Activated CD4-positive, alpha-beta T cell treated with anti-CD3 and anti-CD28 coated beads, Interleukin-10, Interleukin-2, amounts not matched to agents 100 ng/mL and 50 ng/mL, durations not matched to agents 16 hours and 8 hours (primary cell): ENCODE measurements around the gene COL4A3.
"Not testable (repeated sequence)": the region's sequence is repeated elsewhere in the genome, so short reads cannot be mapped to it uniquely, and the experiment has no call there.

Experiments used
- DNase-seq: peaks from one replicate; pipeline ENCODE4 v3.0.0-alpha.2; 2020

Gene COL4A3

DNA sequence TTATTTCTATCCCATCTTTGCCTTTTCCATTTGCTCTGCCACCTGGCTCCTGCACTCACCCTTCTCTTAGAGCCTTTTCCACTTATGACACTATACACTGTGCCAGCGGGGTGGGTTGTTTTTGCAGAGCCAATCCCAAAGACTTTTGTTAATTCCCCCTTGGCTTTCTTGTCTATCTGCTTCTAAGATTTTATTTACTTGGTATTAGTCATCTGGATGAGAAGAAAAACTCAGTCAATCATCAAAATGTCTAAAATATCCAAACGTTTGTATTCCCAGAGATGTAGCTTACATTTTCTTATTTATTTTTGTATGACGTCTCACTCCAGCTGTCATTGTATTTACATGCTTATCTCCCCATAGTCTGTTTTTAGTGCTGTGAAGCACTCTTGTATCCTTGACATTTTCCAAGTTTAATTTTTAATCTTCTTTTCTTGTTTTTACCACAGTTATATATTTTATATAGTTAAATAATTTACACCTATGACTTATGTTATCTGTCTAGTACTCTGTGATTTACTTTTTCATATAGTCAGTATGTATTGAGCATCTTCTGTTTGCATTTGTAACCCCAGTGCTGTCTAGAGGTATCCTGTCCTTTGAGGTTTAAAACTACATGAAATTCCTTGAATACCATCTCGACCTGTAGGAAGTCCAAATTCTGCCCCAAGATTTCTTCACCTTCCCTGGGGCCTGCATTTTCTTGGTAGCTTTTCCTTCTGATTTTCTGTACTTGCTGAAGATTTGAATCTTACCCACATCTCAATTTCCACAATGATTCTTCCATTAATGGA lies 55.1 kb downstream of the COL4A3 start:
- no peak for DNase-seq

DNA sequence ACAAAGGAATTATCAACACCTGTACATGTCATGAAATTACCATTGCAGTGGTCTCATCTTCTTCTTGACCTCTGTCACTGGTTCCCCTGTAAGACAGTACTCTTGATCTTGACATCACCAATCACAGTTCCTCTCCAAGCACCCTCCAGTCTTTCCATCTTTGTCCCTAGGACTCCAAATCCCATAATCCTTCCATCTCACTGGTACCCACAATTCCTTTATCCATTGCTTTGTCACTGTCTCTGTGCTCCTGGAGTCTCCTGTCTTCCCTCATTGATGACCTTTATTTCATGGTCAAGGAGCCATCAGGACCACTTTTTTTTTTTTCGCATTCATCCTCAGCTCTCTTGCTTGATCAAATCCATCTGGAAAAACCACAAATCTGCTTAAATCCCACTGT lies 56.7 kb downstream of the COL4A3 start:
- DNase-seq = no peak

- DNase-seq = no peak
Observed at GRCh38 chr2:227222292-227222691, 57.9 kb downstream of the COL4A3 start.

DNA sequence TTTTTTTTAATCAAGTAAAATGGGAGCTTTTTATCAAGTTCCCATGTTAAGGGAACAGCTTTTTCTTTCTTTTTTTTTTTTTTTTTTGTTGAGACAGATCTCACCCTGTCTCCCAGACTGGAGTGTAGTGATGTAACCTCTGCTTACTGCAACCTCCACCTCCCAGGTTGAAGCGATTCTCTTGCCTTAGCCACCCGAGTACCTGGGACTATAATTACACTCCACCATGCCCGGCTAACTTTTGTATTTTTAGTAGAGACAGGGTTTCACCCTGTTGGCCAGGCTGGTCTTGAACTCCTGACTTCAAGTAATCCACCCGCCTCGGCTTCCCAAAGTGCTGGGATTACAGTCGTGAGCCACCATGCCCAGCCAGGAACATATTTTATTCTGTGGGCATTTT lies 61.2 kb downstream of the COL4A3 start:
- DNase-seq = not testable (repeated sequence)

GRCh38 chr2:227228061-227228667 lies 63.7 kb downstream of the COL4A3 start:
- DNase-seq = no peak

GRCh38 chr2:227230151-227230550 lies 65.7 kb downstream of the COL4A3 start:
- no peak for DNase-seq

GRCh38 chr2:227234429-227234828 lies 70.0 kb downstream of the COL4A3 start:
- no peak for DNase-seq

- no peak for DNase-seq
Observed at GRCh38 chr2:227237786-227238185, 73.4 kb downstream of the COL4A3 start.

DNA sequence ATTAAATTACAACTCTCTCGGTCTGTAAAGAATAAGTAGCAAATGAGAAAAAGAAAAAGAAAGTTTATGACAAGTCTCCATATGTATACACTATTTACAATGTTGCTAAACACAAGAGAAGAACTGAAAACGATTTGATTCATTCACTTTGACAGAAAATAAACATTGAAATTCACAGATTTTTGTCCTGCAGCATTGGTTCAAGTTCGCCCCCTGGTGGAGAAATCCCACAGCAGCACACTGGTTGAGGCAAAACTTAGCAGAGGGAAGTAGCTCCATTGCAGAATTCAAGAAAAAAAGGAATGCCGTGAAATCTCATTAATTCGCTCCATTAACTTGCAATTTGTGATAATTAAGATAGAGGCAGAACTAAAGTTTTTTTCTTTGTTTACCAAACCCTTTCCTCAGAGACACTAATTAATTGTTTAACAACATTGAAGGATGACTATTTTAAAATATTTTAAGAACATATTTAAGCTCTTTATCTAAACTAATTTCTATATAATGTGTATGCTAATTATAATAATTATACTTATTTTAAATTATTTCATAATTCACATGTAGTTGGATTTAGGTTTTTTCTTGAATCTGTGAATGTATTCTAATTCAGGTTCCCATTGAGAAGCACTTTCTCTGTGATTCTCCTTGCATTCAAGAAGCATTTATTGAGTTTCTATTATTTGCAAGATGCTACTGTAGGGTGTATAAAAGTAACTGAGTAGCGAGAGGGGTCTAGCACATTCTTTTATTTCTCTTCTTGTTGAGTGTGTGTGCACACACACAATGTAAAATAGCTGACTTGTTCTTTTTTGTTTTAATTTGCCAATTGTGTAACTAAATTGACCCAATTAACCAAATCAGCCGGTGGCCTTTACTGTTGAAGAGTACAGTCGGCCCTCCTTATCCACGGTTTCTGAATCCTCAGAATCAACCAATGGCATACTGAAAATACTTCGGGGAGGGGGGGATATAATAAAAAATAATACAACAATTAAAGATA lies 74.1 kb downstream of the COL4A3 start:
- peak; percentile 63 for DNase-seq

GRCh38 chr2:227241005-227241404 lies 76.6 kb downstream of the COL4A3 start:
- DNase-seq = no peak

DNA sequence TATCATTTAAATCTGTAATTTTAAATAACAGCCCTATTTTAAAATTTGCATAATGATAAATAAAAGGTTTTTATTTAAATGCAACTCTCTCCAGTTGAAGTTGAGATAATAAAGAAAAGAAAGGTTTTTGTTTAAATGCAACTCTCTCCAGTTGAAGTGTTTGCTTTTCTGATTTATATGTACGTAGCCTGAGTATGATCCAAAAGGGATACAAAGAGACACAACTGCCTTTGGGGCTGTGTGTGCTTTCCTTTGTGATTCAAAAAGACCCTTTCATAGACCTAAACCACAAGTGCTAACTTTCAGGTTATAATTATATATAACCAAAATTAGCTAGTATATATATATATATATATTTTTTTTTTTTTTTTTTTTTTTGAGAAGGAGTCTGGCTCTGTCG lies 84.5 kb downstream of the COL4A3 start:
- no peak for DNase-seq

DNA sequence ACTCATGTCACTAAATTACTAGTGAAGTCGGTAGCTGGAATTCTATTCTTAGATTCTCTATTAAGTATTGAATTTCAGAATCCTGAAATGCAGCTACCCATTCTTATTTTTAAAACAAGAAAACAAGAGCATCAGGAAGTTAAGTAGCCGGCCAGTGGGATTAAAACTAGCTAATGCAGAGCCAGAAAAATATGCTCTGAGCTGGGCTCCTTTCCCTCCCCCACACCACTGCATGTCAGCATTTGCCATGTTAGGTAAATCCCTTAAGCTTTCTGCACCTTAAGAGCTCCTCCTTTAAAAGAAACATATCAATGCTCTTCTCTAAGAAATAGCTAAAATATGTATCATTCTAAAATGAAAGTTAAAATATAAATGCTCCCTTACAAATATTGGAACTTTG lies 88.4 kb downstream of the COL4A3 start:
- DNase-seq = no peak

DNA sequence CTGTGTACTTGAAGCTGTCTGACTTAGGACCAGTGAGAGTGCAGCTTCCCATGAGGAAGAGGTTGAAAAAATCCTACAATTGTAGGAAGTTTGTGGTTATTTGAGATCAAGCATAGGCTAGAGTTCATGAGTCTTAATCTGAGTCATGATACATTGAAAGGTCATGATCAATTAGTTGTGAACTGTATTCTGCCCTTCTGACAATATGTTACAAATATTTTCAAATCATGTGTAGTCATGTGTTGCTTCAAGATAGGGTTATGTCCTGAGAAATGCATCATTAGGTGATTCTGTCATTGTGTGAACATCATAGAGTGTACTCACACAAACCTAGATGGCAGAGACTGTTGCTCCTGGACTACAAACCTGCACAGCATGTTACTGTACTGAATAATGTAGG lies 92.2 kb downstream of the COL4A3 start:
- DNase-seq = no peak

DNA sequence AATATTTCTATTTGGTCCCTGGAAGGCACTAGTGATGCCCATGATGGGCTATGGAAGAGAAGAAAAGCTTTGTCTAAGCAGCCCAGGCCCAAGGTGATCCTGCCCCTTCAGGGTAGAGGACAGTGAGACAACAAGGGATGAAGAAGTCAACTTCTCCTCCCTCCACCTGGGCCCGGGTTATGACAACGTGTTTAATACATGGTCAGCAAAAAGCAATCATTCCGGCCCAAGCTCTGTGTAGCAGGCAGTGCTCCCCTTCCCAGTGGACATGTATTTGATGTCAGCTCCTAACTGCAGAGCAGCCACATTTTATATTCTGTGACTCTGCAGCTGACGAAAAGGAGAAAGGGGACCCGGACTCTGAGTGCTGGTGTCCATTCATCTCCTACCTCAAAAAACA lies 93.4 kb downstream of the COL4A3 start:
- DNase-seq = no peak

DNA sequence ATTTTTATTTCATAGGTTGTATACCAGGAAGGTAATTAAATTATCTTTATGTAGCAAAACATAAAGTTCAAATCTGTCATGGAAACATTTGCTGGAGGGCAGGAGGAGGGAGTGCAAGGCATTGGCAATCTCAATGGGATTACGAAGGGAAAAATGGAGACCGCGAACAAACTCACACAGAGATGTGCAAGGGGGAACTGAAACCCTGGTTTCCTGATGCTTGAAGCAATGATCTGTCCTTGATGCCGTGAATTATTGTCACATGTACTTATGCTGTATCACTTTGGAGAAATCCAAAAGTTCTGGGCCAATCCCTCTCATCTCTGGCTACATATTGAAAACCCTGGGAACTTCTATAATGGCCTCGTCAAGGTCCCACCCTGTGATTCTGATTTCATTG lies 95.6 kb downstream of the COL4A3 start:
- DNase-seq = no peak

GRCh38 chr2:227267410-227268115 lies 103.1 kb downstream of the COL4A3 start:
- DNase-seq = no peak

- DNase-seq = no peak
Observed at GRCh38 chr2:227280895-227281294, 116.5 kb downstream of the COL4A3 start.

DNA sequence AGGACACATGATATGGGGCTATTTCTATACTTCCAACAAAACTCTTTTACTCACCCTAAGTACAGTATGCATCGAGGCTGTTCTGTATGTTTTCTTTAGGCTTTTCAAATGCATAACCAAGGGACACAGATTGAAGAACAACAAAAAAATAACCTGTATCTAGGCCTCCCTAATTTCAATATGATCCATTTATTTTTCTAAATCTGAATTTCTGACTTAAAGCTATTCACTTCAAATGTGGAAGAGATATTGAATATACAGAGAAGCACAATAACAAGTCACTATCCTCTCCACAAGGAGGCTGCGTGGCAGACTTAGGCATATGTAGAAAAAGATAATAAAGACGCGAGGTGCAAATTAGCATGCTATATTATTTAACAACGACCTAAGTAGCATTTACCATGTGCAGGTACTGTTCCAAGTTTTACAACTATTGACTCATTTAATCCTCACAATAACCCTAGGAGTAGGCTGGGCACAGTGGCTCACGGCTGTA lies 121.4 kb downstream of the COL4A3 start:
- no peak for DNase-seq

DNA sequence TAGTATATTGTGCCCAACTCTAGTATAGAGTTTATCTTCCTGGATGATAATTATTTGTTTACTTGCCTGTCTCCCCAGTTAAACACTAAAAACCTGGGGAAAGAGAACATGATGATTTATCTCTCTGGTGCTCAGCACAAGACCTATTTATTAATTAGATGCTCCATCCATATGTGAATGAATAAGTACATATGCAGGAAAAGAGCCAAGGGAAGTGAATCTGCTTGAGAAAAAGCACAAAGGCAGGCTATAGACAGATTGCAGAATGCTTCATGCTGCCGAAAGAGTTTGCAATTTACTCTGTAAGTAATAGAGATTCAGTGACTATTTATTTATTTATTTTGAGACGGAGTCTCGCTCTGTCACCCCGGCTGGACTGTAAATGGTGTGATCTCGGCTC lies 123.3 kb downstream of the COL4A3 start:
- no peak for DNase-seq

DNA sequence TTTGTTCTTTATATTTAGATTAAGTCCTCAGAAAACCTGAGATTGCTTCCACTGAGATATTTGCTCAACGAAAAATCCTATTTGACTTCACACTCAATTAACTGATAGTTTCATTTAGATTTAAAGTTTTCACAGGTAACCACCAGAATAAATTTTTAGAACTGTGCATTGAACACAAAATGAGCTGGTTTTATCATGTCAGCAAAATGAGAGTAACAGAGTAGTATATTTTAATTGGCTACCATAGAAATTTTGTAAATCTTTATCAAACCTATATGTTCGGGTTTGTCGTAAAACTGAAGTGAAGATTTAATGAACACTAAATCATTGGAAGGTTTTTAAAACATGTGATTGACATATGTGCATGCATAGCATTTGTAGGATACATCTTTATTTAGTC lies 127.9 kb downstream of the COL4A3 start:
- no peak for DNase-seq

DNA sequence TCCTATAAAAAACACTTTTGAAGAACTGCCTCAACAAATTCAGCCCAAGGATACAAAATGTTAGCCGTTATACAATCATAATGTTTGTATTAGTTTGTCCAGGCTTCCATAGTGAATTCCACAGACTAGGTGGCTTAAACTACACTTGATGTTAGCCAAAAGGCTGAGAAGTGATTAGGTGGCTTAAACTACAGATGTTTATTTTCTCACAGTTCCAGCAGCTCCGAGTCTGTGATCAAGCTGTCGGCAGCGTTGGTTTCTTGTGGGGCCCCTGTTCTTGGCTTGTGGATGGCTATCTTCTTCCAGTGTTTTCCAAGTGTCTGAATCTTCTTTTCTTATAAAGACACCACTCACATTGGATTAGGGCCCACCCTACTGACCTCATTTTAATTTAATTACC lies 129.1 kb downstream of the COL4A3 start:
- DNase-seq = no peak

- DNase-seq = no peak
Observed at GRCh38 chr2:227295806-227296205, 131.4 kb downstream of the COL4A3 start.
